ENCODE results near the gene CCT8. TPM values are rescaled to one million over a fixed set of nuclear protein-coding genes. Genes with fewer than 3 reads are reported as not detected.

Gene CCT8, protein sequence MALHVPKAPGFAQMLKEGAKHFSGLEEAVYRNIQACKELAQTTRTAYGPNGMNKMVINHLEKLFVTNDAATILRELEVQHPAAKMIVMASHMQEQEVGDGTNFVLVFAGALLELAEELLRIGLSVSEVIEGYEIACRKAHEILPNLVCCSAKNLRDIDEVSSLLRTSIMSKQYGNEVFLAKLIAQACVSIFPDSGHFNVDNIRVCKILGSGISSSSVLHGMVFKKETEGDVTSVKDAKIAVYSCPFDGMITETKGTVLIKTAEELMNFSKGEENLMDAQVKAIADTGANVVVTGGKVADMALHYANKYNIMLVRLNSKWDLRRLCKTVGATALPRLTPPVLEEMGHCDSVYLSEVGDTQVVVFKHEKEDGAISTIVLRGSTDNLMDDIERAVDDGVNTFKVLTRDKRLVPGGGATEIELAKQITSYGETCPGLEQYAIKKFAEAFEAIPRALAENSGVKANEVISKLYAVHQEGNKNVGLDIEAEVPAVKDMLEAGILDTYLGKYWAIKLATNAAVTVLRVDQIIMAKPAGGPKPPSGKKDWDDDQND
- total RNA-seq (2022; extraction: Qiagen RNA extraction): 153 to 193 TPM (median 162 TPM) in 5 replicates

DNA sequence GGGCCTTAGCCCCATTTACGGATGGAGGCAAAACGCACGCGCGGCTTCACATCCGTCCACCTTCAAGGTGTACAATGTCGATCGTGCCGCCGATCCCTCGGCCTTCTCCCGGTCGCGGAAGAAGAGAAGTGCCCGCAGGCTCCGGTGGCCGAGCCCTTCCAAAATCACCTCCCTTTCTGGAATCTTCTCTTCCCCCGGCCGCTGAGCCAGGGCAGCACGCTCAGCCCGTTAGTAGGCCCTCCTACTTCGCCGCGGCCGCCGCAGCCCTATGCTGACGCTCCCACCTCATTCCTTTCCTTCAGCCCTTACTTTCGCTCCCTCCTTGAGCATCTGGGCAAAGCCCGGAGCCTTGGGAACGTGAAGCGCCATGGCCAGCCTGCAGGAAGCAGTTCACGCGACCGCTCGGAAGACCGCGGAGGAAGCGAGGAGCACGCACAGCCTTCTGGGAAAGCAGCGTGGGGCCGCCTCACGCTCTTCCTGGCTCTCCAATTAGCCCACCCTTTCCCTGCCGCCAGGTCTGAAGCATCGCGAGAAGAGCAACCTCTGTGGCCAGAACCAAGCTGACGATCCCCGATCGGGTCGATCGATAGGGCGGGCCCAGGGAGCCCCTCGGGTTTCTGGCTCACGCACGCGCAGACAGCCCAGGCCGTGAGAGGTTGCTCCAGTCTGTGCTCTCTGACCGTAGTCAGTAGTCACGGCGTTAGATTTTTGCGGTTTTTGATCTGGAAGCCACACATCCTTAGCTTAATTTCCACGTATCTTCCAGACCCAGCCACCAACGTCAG lies at the start of gene CCT8:
CCT8 (minus strand) TSS at position 427 of the 785 bp plus-strand sequence; CDS start at position 369, 58 bp downstream.

GRCh38 chr21:29024474-29025327 lies 48.7 kb downstream of the CCT8 start, which contains the start of gene USP16:
USP16 (plus strand) TSS chr21:29024668; CDS start chr21:29027914, 3,246 bp downstream.

Other genes starting within 250 kb of the CCT8 start
- 4.2 to 6.5 TPM (median 5.6 TPM) in 5 replicates for gene LTN1, start 80.8 kb downstream of the CCT8 start, total RNA-seq (2022; extraction: Qiagen RNA extraction)
- gene RWDD2B, start 54.3 kb downstream of the CCT8 start, total RNA-seq (2022; extraction: Qiagen RNA extraction): 9.5 to 10.8 TPM (median 10.1 TPM) in 5 replicates
- gene USP16, start 49.0 kb downstream of the CCT8 start, total RNA-seq (2022; extraction: Qiagen RNA extraction): 19.7 to 26.6 TPM (median 20.0 TPM) in 5 replicates
- gene MAP3K7CL, start 57.0 kb upstream of the CCT8 start, total RNA-seq (2022; extraction: Qiagen RNA extraction): 1.2 to 2.5 TPM (median 1.9 TPM) in 5 replicates
- 3.6 to 7.2 TPM (median 5.1 TPM) in 5 replicates for gene BACH1, start 225.3 kb upstream of the CCT8 start, total RNA-seq (2022; extraction: Qiagen RNA extraction)